ENCODE measurements around the gene ALPL.

GRCh38 chr1:21607549-21608529, 98.6 kb downstream of the ALPL start:
- no peak for TF ChIP-seq POLR2A (IDR thresholded peaks at IDR 0.05)
- no peak for TF ChIP-seq CTCF (IDR thresholded peaks at IDR 0.05)

All from prostate gland (tissue), 2 donors.